A172 (cell line): ENCODE results near the gene PRPF8. TPM values are rescaled to one million over a fixed set of nuclear protein-coding genes. Genes with fewer than 3 reads are reported as not detected.
"Not testable (repeated sequence)": the region's sequence is repeated elsewhere in the genome, so short reads cannot be mapped to it uniquely, and the experiment has no call there.

Experiments used
- DNase-seq: peaks from one replicate; pipeline ENCODE4 v3.0.0-alpha.2; 2015; ENCODE audit warnings: low spot score
- total RNA-seq: library from RNA; depleted of rRNA; stranded (reverse); fragments of >200 nt; shearing (Covaris generic); gene quantifications from 2 replicates; pipeline ENCODE4 v1.2.3, GENCODE V29; 2014; rRNA removed

Gene PRPF8
- total RNA-seq, result 77.9 and 90.5 TPM in 2 replicates

GRCh38 chr17:1684378-1685189 is at the start of gene PRPF8:
PRPF8 (minus strand) TSS chr17:1684867; CDS start chr17:1684571, 296 bp downstream.
- peak; percentile 97 for DNase-seq

- no peak for DNase-seq
These were observed 49.1 kb upstream of the PRPF8 start for GRCh38 chr17:1733759-1734158.

GRCh38 chr17:1732833-1733321 is 48.2 kb upstream of the PRPF8 start:
- no peak for DNase-seq

GRCh38 chr17:1732241-1732832 is 47.7 kb upstream of the PRPF8 start:
- DNase-seq, result no peak

GRCh38 chr17:1731194-1731506 is 46.5 kb upstream of the PRPF8 start:
- no peak for DNase-seq

- peak; percentile 83 for DNase-seq
These were observed 45.9 kb upstream of the PRPF8 start for GRCh38 chr17:1730326-1731193.

GRCh38 chr17:1729966-1730325 is 45.3 kb upstream of the PRPF8 start:
- DNase-seq, result no peak

- DNase-seq, result no peak
These were observed 43.4 kb upstream of the PRPF8 start for GRCh38 chr17:1727876-1728630.

- no peak for DNase-seq
These were observed 42.7 kb upstream of the PRPF8 start for GRCh38 chr17:1727258-1727789.

- DNase-seq, result no peak
These were observed 42.1 kb upstream of the PRPF8 start for GRCh38 chr17:1726626-1727257.

GRCh38 chr17:1725642-1726511 is 41.2 kb upstream of the PRPF8 start:
- DNase-seq, result no peak

- no peak for DNase-seq
These were observed 40.4 kb upstream of the PRPF8 start for GRCh38 chr17:1724869-1725641.

- DNase-seq, result peak; percentile 70
These were observed 39.7 kb upstream of the PRPF8 start, which contains the start of gene WDR81 for GRCh38 chr17:1724351-1724868. WDR81 (plus strand) TSS chr17:1724704; CDS start chr17:1724960, 256 bp downstream.

GRCh38 chr17:1722022-1722421 is 37.4 kb upstream of the PRPF8 start:
- not testable (repeated sequence) for DNase-seq

- DNase-seq, result peak; percentile 63
These were observed 36.3 kb upstream of the PRPF8 start for GRCh38 chr17:1720856-1721386.

- DNase-seq, result no peak
These were observed 33.9 kb upstream of the PRPF8 start for GRCh38 chr17:1718362-1719165.

- DNase-seq, result peak; percentile 100
These were observed 32.4 kb upstream of the PRPF8 start for GRCh38 chr17:1716912-1717695.
